T-helper 1 cell treated with Interleukin-12 subunit alpha and Interleukin-12 subunit beta and Interleukin-4 antibody, amounts not matched to agents 30 μg/mL and 1 μg/mL, for 36 hours (primary cell): Measurements from ENCODE around the gene CFAP251.
"Not testable (repeated sequence)": the region's sequence is repeated elsewhere in the genome, so short reads cannot be mapped to it uniquely, and the experiment has no call there.

Source experiments
- H3K27ac Mint-ChIP-seq: one replicate; pipeline ENCODE4 v1.8.0; 2021; ENCODE audit warnings: mild to moderate bottlenecking, mixed read lengths
- H3K27me3 Mint-ChIP-seq: one replicate; pipeline ENCODE4 v1.8.0; 2021; ENCODE audit warnings: low read depth, mixed read lengths
- H3K36me3 Mint-ChIP-seq: one replicate; pipeline ENCODE4 v1.8.0; 2021; ENCODE audit warnings: low read depth, mixed read lengths
- H3K4me1 Mint-ChIP-seq: one replicate; pipeline ENCODE4 v1.8.0; 2021; ENCODE audit warnings: low read depth, mixed read lengths
- H3K4me3 Mint-ChIP-seq: one replicate; pipeline ENCODE4 v1.8.0; 2021; ENCODE audit warnings: mild to moderate bottlenecking, moderate library complexity, mixed read lengths
- H3K9me3 Mint-ChIP-seq: one replicate; pipeline ENCODE4 v1.8.0; 2021; ENCODE audit warnings: mixed read lengths

CFAP251 gene

DNA sequence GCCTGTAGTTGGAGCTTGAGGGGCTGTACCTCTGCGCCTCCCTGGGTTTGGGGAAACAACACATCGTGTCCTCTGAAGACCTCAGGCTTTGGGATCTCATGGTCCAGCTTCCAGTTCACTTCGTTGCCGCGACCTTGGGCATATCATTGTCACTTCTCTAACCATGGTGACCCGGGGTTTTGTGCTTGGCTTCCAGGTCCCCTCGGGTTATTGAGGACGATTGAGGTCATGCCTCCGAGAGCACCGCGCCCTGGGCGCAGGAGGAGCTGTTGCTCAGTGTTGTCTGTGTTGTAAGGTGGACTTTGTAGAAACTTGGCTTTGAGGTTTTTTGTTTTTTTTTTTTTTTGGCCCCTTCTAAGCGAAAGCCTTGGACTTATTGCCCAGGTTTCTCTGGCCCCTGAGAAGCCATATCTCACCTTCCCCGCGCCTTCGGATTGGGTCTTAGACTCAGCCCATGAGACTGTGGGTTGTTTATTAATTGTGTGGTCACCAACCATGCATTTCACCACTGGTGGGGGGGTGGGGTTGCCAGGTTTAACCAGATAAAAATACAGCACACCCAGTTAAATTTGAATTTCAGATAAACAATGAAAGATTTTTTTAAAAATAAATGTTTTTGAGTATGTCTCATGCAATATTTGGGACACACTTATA lies 105.9 kb downstream of the CFAP251 start:
- Mint-ChIP-seq H3K27ac (no peak overlapping the region), H3K27me3 (peaks cover 33% of the 10 kb centered on the region), H3K4me3 (peak overlapping the region; percentile 21), H3K9me3 (peaks cover 4% of the 10 kb centered on the region), H3K36me3 (peaks cover 1% of the 10 kb centered on the region), H3K4me1 (peaks cover 11% of the 10 kb centered on the region)

- Mint-ChIP-seq H3K27ac (no peak overlapping the region), H3K4me3 (no peak overlapping the region), H3K36me3 (no peaks in the 10 kb centered on the region), H3K9me3 (no peaks in the 10 kb centered on the region), H3K27me3 (peaks cover 10% of the 10 kb centered on the region), H3K4me1 (peaks cover 5% of the 10 kb centered on the region)
Observed at GRCh38 chr12:122026706-122027333, 108.4 kb downstream of the CFAP251 start.

DNA sequence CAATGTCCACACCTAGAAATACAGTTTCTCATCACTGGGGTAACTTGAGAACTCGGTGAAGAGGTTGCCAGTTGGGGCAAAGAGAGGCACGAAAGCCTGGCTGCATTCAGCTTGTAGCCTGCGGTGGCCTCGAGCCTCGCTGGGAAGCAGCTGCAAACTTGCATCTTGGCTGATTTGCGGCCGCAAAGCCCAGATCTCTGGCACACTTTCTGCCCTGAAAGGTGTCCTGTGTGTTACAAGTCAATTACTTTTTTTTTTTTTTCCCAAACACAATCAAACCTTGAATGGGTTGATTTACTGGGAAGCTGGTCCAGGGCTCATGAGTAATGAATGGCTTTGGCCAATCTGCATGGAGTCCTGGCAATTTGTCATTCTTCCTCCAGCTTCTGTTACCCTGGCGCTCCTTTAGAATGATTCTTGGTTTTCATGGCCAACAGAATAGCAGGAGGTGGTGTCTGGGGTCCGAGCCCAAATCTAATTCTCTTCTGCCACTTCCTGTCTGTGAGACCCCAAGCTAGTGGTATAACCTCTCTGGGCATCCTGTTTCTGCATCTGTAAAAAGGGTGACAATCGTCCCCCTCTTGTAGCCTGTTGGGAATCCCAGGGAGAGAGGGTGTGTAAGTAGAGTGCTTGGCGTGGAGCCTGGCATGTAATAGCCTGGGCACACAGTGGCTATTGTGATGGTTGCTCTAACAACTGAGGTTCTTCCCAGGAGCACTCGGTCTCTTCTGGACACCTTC lies 109.9 kb downstream of the CFAP251 start:
- Mint-ChIP-seq H3K27ac (no peak overlapping the region), H3K4me1 (peaks cover 1% of the 10 kb centered on the region)

GRCh38 chr12:122028905-122029560 lies 110.6 kb downstream of the CFAP251 start:
- Mint-ChIP-seq H3K36me3 (no peaks in the 10 kb centered on the region), H3K4me1 (no peaks in the 10 kb centered on the region), H3K9me3 (no peaks in the 10 kb centered on the region), H3K4me3 (no peak overlapping the region), H3K27ac (no peak overlapping the region), H3K27me3 (no peaks in the 10 kb centered on the region)

More for the DNA sequence above, 109.9 kb downstream of the CFAP251 start:
- Mint-ChIP-seq H3K36me3 (no peaks in the 10 kb centered on the region), H3K9me3 (no peaks in the 10 kb centered on the region), H3K27me3 (peaks cover 3% of the 10 kb centered on the region), H3K4me3 (no peak overlapping the region)

GRCh38 chr12:122029620-122030423 lies 111.4 kb downstream of the CFAP251 start:
- no peaks in the 10 kb centered on the region for H3K9me3 Mint-ChIP-seq
- H3K27me3 Mint-ChIP-seq: no peaks in the 10 kb centered on the region
- no peak overlapping the region for H3K27ac Mint-ChIP-seq
- no peak overlapping the region for H3K4me3 Mint-ChIP-seq
- no peaks in the 10 kb centered on the region for H3K36me3 Mint-ChIP-seq
- H3K4me1 Mint-ChIP-seq: no peaks in the 10 kb centered on the region

- Mint-ChIP-seq H3K27ac (no peak overlapping the region), H3K4me3 (no peak overlapping the region), H3K27me3 (no peaks in the 10 kb centered on the region), H3K9me3 (no peaks in the 10 kb centered on the region), H3K4me1 (no peaks in the 10 kb centered on the region), H3K36me3 (peaks cover 2% of the 10 kb centered on the region)
Observed at GRCh38 chr12:122030424-122031035, 112.1 kb downstream of the CFAP251 start.

DNA sequence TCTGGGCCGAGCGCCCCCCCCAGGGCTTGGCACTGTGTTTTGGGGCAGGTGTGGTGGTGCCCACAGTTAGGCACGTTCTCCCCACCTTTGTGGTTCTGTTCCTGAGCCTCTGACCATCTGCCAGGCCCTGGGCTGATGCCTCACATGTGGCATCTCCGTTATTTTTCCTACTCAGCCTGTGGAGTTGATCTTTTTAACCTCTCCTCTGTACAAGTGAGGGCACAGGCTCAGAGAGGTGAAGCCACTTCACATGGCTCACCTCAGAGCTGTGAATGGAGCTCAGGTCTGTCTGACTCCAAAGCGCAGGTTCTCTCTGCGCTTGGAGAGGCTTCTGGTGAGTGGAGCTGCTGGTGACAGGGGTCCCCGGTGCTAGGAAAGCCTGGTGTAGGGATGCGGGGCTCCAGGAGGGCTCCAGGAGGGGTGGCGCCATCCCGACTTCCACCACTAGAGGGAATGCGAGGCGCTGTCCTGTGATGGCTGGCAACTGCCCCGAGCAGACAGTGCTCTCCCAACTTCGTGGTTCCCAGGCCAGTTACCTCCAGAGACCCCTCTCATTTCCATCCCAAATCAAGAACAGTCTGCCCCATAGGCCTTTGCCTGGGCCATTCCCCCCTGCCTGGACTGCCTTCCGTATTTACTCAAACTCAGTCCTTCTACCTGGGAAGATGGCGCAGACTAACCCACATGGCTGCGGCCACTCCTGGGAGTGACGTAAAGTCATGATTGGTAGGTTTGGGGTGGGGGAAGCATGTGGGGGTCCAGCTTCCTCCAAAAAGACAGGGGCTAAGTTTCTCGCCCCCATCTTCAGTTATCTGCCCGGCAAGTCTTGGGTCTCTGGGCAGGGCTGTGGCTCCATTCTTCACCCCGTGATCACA lies 113.2 kb downstream of the CFAP251 start:
- no peaks in the 10 kb centered on the region for H3K4me1 Mint-ChIP-seq
- no peak overlapping the region for H3K4me3 Mint-ChIP-seq
- peaks cover 5% of the 10 kb centered on the region for H3K36me3 Mint-ChIP-seq
- no peak overlapping the region for H3K27ac Mint-ChIP-seq
- no peaks in the 10 kb centered on the region for H3K27me3 Mint-ChIP-seq
- H3K9me3 Mint-ChIP-seq: no peaks in the 10 kb centered on the region

- peaks cover 5% of the 10 kb centered on the region for H3K36me3 Mint-ChIP-seq
- no peak overlapping the region for H3K27ac Mint-ChIP-seq
- no peaks in the 10 kb centered on the region for H3K9me3 Mint-ChIP-seq
- H3K4me3 Mint-ChIP-seq: no peak overlapping the region
- no peaks in the 10 kb centered on the region for H3K27me3 Mint-ChIP-seq
- no peaks in the 10 kb centered on the region for H3K4me1 Mint-ChIP-seq
Observed at GRCh38 chr12:122032580-122032979, 114.2 kb downstream of the CFAP251 start.

GRCh38 chr12:122035292-122035691 lies 116.9 kb downstream of the CFAP251 start:
- H3K27me3 Mint-ChIP-seq: no peaks in the 10 kb centered on the region
- H3K4me3 Mint-ChIP-seq: no peak overlapping the region
- H3K4me1 Mint-ChIP-seq: no peaks in the 10 kb centered on the region
- H3K9me3 Mint-ChIP-seq: no peaks in the 10 kb centered on the region
- H3K36me3 Mint-ChIP-seq: peaks cover 5% of the 10 kb centered on the region
- no peak overlapping the region for H3K27ac Mint-ChIP-seq

- Mint-ChIP-seq H3K4me3 (no peak overlapping the region), H3K27me3 (no peaks in the 10 kb centered on the region), H3K9me3 (no peaks in the 10 kb centered on the region), H3K36me3 (peaks cover 5% of the 10 kb centered on the region), H3K27ac (no peak overlapping the region), H3K4me1 (no peaks in the 10 kb centered on the region)
Observed at GRCh38 chr12:122036153-122036552, 117.8 kb downstream of the CFAP251 start.

- H3K9me3 Mint-ChIP-seq: no peaks in the 10 kb centered on the region
Observed at GRCh38 chr12:122040579-122041386, 122.4 kb downstream of the CFAP251 start.

DNA sequence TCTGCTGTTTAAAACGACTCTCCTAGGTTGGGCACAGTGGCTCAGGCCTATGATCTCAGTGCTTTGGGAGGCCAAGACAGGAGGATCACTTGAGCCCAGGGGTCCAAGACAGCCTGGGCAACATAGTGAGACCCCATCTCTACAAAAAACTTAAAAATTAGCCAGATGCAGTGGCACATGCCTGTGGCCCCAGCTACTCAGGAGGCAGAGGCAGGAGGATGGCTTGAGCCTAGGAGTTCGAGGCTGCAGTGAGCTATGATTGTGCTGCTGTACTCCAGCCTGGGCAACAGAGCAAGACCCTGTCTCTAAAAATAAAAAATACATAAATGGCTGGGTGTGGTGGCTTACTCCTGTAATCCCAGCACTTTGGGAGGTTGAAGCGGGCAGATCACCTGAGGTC lies 123.1 kb downstream of the CFAP251 start:
- not testable (repeated sequence) for H3K36me3 Mint-ChIP-seq, H3K9me3 Mint-ChIP-seq, H3K4me1 Mint-ChIP-seq, H3K27ac Mint-ChIP-seq, H3K27me3 Mint-ChIP-seq, H3K4me3 Mint-ChIP-seq

More at GRCh38 chr12:122040579-122041386, 122.4 kb downstream of the CFAP251 start:
- no peaks in the 10 kb centered on the region for H3K4me1 Mint-ChIP-seq
- H3K27ac Mint-ChIP-seq: no peak overlapping the region
- peaks cover 3% of the 10 kb centered on the region for H3K36me3 Mint-ChIP-seq
- no peak overlapping the region for H3K4me3 Mint-ChIP-seq
- H3K27me3 Mint-ChIP-seq: no peaks in the 10 kb centered on the region
